HUES48 (cell line): ENCODE results near the gene POLR2C.

ENCODE experiments used
- H3K27ac ChIP-seq: one replicate; pipeline ENCODE4 v1.7.0; 2013; ENCODE audit warnings: low read depth, low read length, inconsistent platforms
- H3K27me3 ChIP-seq: 2 replicates; pipeline ENCODE4 v1.6.1; 2013; ENCODE audit warnings: mild to moderate bottlenecking, low read length; ENCODE audit not compliant: control insufficient read depth, insufficient read depth
- H3K36me3 ChIP-seq: 2 replicates; pipeline ENCODE4 v1.6.1; 2013; ENCODE audit warnings: low read length; ENCODE audit not compliant: control insufficient read depth, insufficient read depth
- H3K4me1 ChIP-seq: 2 replicates; pipeline ENCODE4 v1.6.1; 2013; ENCODE audit warnings: mild to moderate bottlenecking, low read length; ENCODE audit not compliant: control insufficient read depth, insufficient read depth
- H3K4me3 ChIP-seq: 2 replicates; pipeline ENCODE4 v1.5.1; 2013; ENCODE audit warnings: mild to moderate bottlenecking, low read depth, low read length
- H3K9ac ChIP-seq: 2 replicates; pipeline ENCODE4 v1.6.1; 2013; ENCODE audit warnings: mild to moderate bottlenecking, low read depth, low read length, moderate library complexity
- H3K9me3 ChIP-seq: 2 replicates; pipeline ENCODE4 v1.6.1; 2013; ENCODE audit warnings: low read length; ENCODE audit not compliant: control insufficient read depth, insufficient read depth

POLR2C gene

DNA sequence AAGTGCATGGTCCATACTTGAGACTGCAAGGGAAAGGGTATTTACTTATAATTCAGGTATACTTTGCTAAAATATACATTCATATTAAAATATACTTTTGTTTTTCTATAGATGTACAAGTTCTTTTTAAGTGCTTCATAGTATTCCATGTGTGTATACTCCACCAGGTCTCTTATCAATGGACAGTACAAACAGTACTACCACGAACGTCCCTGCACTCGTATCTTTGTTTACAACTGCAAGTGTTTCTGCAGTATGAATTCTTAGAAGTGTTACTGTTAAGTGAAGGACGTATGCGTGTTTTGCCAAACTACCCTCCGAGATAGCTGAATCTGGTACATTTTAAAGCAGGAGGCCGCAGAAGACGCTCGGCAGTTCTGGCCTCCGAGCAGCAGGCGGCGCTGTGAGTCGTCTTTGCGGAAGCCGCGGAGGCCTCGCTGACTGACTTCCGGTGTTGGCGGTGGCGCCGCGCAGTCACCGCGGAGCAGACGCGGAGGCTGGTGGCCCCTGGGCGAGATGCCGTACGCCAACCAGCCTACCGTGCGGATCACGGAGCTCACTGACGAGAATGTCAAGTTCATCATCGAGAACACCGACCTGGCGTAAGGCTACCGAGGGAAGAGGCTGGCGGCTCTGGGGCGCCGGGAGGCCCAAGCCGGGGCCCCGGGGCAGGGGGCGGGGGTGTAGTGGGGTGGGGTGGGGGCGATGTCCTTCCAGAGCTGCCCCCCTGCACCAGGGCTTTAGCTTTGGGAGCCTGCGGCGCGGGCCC, at the start of gene POLR2C:
POLR2C (plus strand) TSS at position 471 of the 769 bp plus-strand sequence; CDS start at position 517, 46 bp downstream.
- Histone ChIP-seq H3K9me3 (no peaks in the 10 kb centered on the region), H3K36me3 (peaks cover 68% of the 10 kb centered on the region), H3K4me1 (no peaks in the 10 kb centered on the region), H3K27ac (peak within 1 kb of the TSS; percentile 72), H3K9ac (peak within 1 kb of the TSS; percentile 63), H3K27me3 (no peaks in the 10 kb centered on the region), H3K4me3 (peak within 1 kb of the TSS; percentile 90)

DNA sequence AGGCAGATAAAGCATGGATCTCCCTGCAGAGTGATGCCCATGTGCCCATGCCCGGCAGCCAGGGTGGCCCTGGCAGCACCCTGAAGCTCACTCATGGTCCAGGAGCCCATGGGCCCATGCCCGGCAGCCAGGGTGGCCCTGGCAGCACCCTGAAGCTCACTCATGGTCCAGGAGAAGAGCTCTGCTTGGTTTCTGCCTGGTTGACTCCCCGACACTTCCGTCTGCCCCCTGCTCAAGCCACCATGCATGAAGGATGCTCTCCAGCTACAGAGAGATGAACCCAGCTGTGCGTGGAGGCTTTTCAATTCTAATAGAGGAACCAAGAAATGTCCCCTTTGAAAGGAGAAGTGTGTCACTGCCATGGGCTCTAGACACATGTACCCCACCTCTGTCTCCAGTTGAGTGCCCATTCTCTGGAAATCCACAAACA, 49.2 kb upstream of the POLR2C start:
- H3K9ac ChIP-seq = no peak overlapping the region
- no peaks in the 10 kb centered on the region for H3K27me3 ChIP-seq

DNA sequence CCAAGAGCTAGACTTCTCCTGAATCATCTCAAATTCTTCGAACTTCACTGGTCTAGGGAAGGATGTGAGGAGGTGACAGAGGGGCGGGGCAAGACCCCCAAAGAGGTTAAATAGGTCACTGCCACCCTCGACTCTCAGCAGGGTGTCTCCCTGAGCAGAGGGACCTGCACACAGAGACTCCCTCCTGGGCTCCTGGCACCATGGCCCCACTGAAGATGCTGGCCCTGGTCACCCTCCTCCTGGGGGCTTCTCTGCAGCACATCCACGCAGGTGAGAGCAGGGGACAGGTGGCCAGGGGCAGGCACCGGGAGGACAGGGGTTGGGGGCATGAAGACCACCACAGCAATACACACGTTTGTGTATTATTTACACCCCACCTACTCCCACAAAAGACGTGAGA, 48.7 kb upstream of the POLR2C start:
- no peaks in the 10 kb centered on the region for H3K27me3 ChIP-seq
- no peaks in the 10 kb centered on the region for H3K4me1 ChIP-seq
- H3K4me3 ChIP-seq = no peak overlapping the region

More for the DNA sequence above, 49.2 kb upstream of the POLR2C start:
- no peaks in the 10 kb centered on the region for H3K9me3 ChIP-seq
- no peaks in the 10 kb centered on the region for H3K4me1 ChIP-seq
- H3K36me3 ChIP-seq = no peaks in the 10 kb centered on the region
- H3K4me3 ChIP-seq = no peak overlapping the region
- H3K27ac ChIP-seq = no peak overlapping the region

DNA sequence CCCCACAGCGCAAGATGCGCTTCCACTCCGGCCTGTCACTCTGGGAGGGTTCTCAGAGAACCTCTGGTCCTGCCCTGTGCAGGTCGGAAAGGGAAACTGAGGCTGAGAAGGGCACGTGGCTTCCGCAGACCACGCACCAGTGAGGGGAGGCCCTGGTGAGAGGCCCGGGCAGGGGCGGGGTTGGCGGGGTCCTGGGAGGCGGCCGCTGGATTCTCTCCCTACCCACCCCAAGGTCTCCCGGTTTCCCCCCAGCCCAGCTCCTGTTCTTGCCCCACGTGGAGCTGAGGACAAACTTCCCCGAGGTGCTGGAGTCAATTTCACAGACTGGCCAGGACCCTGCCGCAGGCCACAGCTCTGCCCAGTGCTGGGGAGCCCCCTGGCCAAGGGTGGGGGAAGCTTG, 46.4 kb upstream of the POLR2C start:
- no peak overlapping the region for H3K27ac ChIP-seq
- no peaks in the 10 kb centered on the region for H3K4me1 ChIP-seq
- H3K4me3 ChIP-seq = no peak overlapping the region
- no peaks in the 10 kb centered on the region for H3K9me3 ChIP-seq
- no peaks in the 10 kb centered on the region for H3K27me3 ChIP-seq
- H3K36me3 ChIP-seq = no peaks in the 10 kb centered on the region
- H3K9ac ChIP-seq = 0 out of 2 replicates have a peak overlapping the region, but pooled peaks have one; percentile 53

More for the DNA sequence above, 48.7 kb upstream of the POLR2C start:
- no peaks in the 10 kb centered on the region for H3K9me3 ChIP-seq
- no peak overlapping the region for H3K27ac ChIP-seq
- H3K36me3 ChIP-seq = no peaks in the 10 kb centered on the region
- no peak overlapping the region for H3K9ac ChIP-seq

DNA sequence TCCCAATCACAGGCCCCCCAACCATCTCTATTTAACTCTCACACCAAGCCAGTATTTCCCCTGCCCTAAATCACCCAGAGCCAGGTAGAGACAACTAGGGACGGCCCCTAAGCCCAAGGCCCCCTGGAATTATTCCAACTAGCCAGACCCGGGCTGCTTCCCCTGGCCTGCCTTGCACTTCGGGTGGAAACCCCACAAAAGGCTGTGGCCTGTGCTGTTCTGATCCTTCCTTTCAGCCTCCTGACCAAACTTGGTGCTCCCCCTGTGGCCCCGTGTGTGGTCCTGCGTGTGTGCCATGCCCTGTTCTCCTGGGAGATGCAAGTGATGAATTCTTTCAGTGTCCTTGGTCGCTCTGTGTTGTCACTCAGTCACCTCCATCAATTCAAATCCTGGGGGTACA, 43.0 kb upstream of the POLR2C start:
- Histone ChIP-seq H3K4me1 (no peaks in the 10 kb centered on the region), H3K27ac (no peak overlapping the region), H3K9me3 (no peaks in the 10 kb centered on the region), H3K9ac (no peak overlapping the region), H3K4me3 (no peak overlapping the region), H3K27me3 (no peaks in the 10 kb centered on the region), H3K36me3 (no peaks in the 10 kb centered on the region)

DNA sequence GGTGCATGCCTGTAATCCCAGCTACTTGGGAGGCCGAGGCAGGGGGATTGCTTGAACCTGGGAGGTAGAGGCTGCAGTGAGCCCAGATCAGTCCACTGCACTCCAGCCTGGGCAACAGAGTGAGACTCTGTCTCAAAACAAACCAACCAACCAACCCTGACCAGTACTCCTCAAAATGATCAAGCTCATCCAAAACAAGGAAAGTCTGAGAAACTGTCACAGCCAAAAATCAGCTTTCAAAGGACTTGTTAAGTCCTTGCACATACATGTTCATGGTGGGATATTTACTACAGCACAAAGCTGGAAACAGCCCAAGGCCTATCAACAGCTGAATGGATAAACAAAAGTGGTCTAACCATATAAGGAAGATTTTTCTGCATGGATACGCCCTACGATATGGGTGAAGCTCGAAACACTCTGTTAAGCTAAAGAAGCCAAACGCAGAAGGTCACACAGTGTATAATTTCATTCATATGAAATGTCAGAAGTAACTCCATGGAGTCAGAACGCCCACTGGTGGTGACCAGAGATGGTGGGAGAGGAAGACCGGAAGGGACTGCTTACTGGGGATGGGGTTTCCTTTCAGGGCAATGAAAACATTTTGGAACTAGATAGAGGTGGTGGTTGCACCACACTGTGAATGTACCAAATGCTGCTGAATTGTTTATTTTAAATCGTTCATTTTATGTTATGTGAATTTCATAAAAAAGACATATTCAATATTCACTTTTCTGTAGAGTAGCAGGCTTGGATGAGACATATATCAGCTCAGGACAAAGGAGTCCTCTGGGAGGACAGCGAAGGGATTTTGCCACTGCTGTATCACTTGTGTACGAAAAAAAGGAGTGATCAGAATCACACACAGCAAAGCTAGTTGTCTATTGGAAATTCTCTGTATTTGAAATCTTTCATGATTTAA, 40.2 kb upstream of the POLR2C start:
- Histone ChIP-seq H3K9ac (no peak overlapping the region), H3K27ac (no peak overlapping the region)

DNA sequence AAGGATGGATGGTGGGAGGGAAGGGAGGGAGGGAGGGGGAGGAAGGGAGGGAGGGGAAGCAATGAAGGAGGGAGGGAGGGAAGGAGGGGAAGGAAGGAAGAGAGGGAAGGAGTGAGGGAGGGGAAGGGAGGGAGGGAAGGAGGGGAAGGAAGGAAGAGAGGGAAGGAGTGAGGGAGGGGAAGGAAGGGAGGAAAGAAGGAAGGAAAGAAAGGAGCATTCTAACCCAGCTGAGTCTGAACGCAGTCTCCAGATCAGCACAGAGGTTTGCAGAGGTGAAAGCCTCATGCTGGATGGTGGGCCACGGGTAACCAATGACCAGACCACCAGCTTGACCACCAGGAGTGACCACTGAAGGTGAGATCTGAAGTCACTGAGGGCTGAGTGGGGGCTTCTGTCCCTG, 39.3 kb upstream of the POLR2C start:
- no peaks in the 10 kb centered on the region for H3K4me1 ChIP-seq
- H3K27me3 ChIP-seq = no peaks in the 10 kb centered on the region
- H3K36me3 ChIP-seq = peaks cover 12% of the 10 kb centered on the region
- H3K9me3 ChIP-seq = no peaks in the 10 kb centered on the region
- no peak overlapping the region for H3K27ac ChIP-seq
- no peak overlapping the region for H3K4me3 ChIP-seq
- no peak overlapping the region for H3K9ac ChIP-seq

More for the DNA sequence above, 40.2 kb upstream of the POLR2C start:
- no peaks in the 10 kb centered on the region for H3K4me1 ChIP-seq
- H3K27me3 ChIP-seq = no peaks in the 10 kb centered on the region
- 0 out of 2 replicates have a peak, but pooled peaks cover 3% of the 10 kb centered on the region for H3K36me3 ChIP-seq
- H3K4me3 ChIP-seq = no peak overlapping the region
- H3K9me3 ChIP-seq = no peaks in the 10 kb centered on the region

DNA sequence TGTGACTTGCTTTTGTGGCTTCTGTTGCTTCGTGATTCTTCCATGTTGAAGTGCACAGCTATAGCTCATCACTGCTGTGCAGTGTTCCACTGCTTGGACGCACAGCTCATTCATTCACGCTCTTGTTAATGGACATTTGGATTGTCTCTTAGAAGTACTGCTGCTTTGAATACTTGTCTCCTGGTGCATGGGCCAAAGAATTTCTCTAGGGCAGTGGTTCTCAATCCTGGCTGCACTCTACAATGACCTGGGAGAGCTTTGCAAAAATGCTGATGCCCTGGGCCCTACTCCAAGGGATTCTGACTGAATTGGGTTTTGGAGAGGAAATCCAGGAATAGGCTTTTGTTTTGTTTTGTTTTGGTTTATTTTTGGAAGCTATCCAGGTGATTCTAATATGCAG, 37.9 kb upstream of the POLR2C start:
- no peaks in the 10 kb centered on the region for H3K4me1 ChIP-seq
- H3K9me3 ChIP-seq = no peaks in the 10 kb centered on the region
- H3K27me3 ChIP-seq = no peaks in the 10 kb centered on the region
- no peak overlapping the region for H3K9ac ChIP-seq
- peaks cover 24% of the 10 kb centered on the region for H3K36me3 ChIP-seq
- no peak overlapping the region for H3K4me3 ChIP-seq
- H3K27ac ChIP-seq = no peak overlapping the region

DNA sequence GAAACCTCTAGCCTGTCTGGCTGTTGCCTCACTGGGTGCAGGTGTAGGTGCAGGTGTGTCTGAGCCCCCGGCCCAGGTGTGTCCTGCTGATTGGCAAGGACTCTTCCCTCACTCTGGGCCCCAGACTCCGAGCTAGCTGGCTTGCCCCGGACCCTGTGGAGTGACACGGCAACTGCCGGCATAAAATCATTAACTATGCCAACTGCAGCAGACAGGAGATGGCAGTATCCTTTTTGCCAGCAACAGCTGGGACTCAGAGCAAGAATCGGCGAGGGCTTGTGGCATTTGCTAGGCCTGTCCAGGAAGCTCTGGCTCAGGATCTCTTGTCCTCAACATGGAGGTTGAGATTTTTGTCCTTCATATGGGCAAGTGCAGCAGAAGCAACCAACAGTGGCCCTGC, 36.1 kb upstream of the POLR2C start:
- Histone ChIP-seq H3K27me3 (no peaks in the 10 kb centered on the region), H3K27ac (no peak overlapping the region), H3K9ac (no peak overlapping the region), H3K4me3 (no peak overlapping the region), H3K9me3 (no peaks in the 10 kb centered on the region), H3K36me3 (peaks cover 40% of the 10 kb centered on the region), H3K4me1 (no peaks in the 10 kb centered on the region)

DNA sequence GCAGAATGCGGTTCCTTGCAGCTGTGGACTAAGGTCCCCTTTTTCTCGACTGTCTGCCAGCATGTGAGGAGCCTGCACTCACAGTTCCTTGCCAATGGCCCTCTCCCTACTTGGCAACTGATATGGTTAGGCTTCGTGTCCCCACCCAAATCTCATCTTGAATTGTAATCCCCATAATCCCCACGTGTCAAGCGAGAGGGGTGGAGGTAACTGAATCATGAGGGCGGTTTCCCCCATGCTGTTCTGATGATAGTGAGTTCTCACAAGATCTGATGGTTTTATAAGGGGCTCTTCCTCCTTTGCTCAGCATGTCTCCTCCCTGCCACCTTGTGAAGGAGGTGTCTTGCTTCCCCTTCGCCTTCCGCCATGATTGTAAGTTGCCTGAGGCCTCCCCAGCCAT, 35.2 kb upstream of the POLR2C start:
- H3K27ac ChIP-seq = no peak overlapping the region
- no peak overlapping the region for H3K9ac ChIP-seq
- no peaks in the 10 kb centered on the region for H3K27me3 ChIP-seq
- H3K4me1 ChIP-seq = no peaks in the 10 kb centered on the region
- peaks cover 50% of the 10 kb centered on the region for H3K36me3 ChIP-seq
- H3K4me3 ChIP-seq = no peak overlapping the region
- H3K9me3 ChIP-seq = no peaks in the 10 kb centered on the region

DNA sequence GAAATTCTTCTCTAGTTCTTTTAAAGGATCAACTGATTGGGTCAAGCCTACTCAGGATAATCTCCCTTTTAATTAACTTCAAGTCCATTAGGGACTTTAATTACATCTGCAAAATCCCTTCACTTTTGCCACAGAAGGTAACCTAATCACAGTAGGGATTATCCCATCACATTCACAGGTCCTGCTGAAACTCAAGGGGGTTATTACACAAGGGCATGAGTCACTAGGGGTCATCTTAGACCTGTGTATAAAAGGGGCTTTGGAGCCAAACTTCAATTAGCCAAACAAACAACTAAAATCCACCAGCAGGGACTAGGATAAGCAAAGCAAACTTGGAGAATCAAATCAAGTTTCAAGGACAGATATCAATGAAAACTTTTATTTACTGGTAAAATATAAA, 34.7 kb upstream of the POLR2C start:
- no peaks in the 10 kb centered on the region for H3K27me3 ChIP-seq
- no peaks in the 10 kb centered on the region for H3K4me1 ChIP-seq
- H3K27ac ChIP-seq = no peak overlapping the region
- H3K36me3 ChIP-seq = peaks cover 55% of the 10 kb centered on the region
- no peaks in the 10 kb centered on the region for H3K9me3 ChIP-seq
- no peak overlapping the region for H3K9ac ChIP-seq
- H3K4me3 ChIP-seq = no peak overlapping the region
